Psoas muscle (tissue), 8 donors: Measurements from ENCODE around the gene MRPS15. TPM values are rescaled to one million over a fixed set of nuclear protein-coding genes. Genes with fewer than 3 reads are reported as not detected.

Experiments
- ATAC-seq, 4 donors: fragments of 200-7000 bp; cut with Tn5 transposase; one replicate each; pipeline ENCODE4 v1.9.1; 2020; ENCODE audit warnings: moderate library complexity in 3 of 4, mild to moderate bottlenecking in 2 of 4
- DNase-seq, 2 donors: peaks; one replicate each; pipeline ENCODE4 v3.0.0-alpha.2; 2020
- H3K27ac ChIP-seq: fragments of 200-600 bp; one replicate; pipeline ENCODE4 v1.8.0; 2022
- H3K27me3 ChIP-seq, 3 donors: fragments of 200-600 bp in 1 of 3; one replicate each; pipeline versions ENCODE4 v1.6.1 to v1.8.0; 2013 to 2022; ENCODE audit warnings: low read length in 2 of 3, mild to moderate bottlenecking in 2 of 3, moderate library complexity in 1 of 3; ENCODE audit not compliant: insufficient read depth in 3 of 3
- H3K36me3 ChIP-seq, 2 donors: fragments of 200-600 bp in 1 of 2; one replicate each; pipeline versions ENCODE4 v1.6.1 to v1.8.0; 2013 to 2022; ENCODE audit warnings: low read depth in 1 of 2, mild to moderate bottlenecking in 1 of 2, moderate library complexity in 1 of 2; ENCODE audit not compliant: insufficient read depth in 1 of 2
- H3K4me1 ChIP-seq: fragments of 200-600 bp; one replicate; pipeline ENCODE4 v1.8.0; 2022
- H3K4me3 ChIP-seq: fragments of 200-600 bp; one replicate; pipeline ENCODE4 v1.8.0; 2022; ENCODE audit warnings: mild to moderate bottlenecking
- H3K9me3 ChIP-seq: fragments of 200-600 bp; one replicate; pipeline ENCODE4 v1.8.0; 2022
- CTCF ChIP-seq: fragments of 200-600 bp; IDR thresholded peaks from one replicate; pipeline ENCODE4 v1.8.0; 2022; ENCODE audit warnings: antibody characterized with exemption
- WGBS, 3 donors: extraction: QIAGEN DNeasy Blood & Tissue Kit; methylation state at CpG; one replicate each; pipeline versions ENCODE4 v1.1.6 to v1.1.7; 2013; 5-methylcytosine and 5-hydroxymethylcytosine counted together
- intact Hi-C, 2 donors: fragments of 100-400 bp; cut with DNase I; formaldehyde crosslinking; loops; one replicate each; pipeline versions ENCODE4 v1.11.0 to v1.14.2; 2022
- polyA plus RNA-seq, 3 donors: library from polyadenylated mRNA; stranded (reverse); fragments of 200-250 nt; gene quantifications; one replicate each; pipeline ENCODE4 v1.2.3, GENCODE V29; 2013
- total RNA-seq, 4 donors: library from RNA; stranded (reverse); fragmentation: NEBNext Ultra II Directional in 2 of 4; extraction: Animal tissue kit (Norgen Biotek cat#: 25700) in 2 of 4; gene quantifications; one replicate each; pipeline versions ENCODE4 v1.2.1 to v1.2.4, GENCODE V29; 2021 to 2023
- donor health status: healthy with polysubstance abuse.
- donor health status: DM: no; HTN: no; CAD: no; lungs with moderate emphysema.
- donor health status: Bipolar disorder and iron deficiency.
- donor health status: healthy.
- donor health status: DM: yes; HTN: yes; CAD: no.
- donor health status: DM: no; HTN: no; CAD: no.
- donor health status: DM: no; HTN: no; CAD: no.
- donor health status: DM: yes; HTN: yes; CAD: no.

The MRPS15 gene
- total and polyA plus RNA-seq, 7 donors = 127 to 279 (median 141) TPM

- no peak overlapping the region for H3K4me3 ChIP-seq
- 83 to 91% (median 85%) methylated on average over 3 of the region's 3 CpGs for WGBS, 3 donors
Observed at GRCh38 chr1:36453051-36453450, 11.1 kb downstream of the MRPS15 start.

GRCh38 chr1:36450919-36451305, 13.3 kb downstream of the MRPS15 start:
- intact Hi-C loops = no loop called here
- H3K4me3 ChIP-seq = peak overlapping the region; percentile 82
- WGBS, 3 donors = 19 to 22% (median 21%) methylated on average over 18 of the region's 18 CpGs

More at GRCh38 chr1:36453051-36453450, 11.1 kb downstream of the MRPS15 start:
- H3K27me3 ChIP-seq = no peaks in the 10 kb centered on the region
- no peaks in the 10 kb centered on the region for H3K9me3 ChIP-seq
- no peak overlapping the region for H3K27ac ChIP-seq
- ATAC-seq (no peak), DNase-seq (no peak)
- TF ChIP-seq CTCF = no peak
- H3K4me1 ChIP-seq = no peaks in the 10 kb centered on the region
- peaks cover 21 to 42% of the 10 kb centered on the region in 2 donors for H3K36me3 ChIP-seq
- intact Hi-C loops = no loop called here

GRCh38 chr1:36450270-36450918, 13.8 kb downstream of the MRPS15 start, which contains the start of gene OSCP1:
TSS of gene OSCP1 (minus strand) at chr1:36450451. CDS start at chr1:36450369, 82 bp downstream.
- TF ChIP-seq CTCF = no peak
- Histone ChIP-seq H3K27ac (peak within 1 kb of the TSS; percentile 98), H3K4me3 (peak within 1 kb of the TSS; percentile 82), H3K9me3 (no peaks in the 10 kb centered on the region), H3K27me3 (no peaks in the 10 kb centered on the region), H3K4me1 (no peaks in the 10 kb centered on the region), H3K36me3 (peaks cover 11 to 15% of the 10 kb centered on the region in 2 donors)
- DNase-seq (peak; percentile 96 to 98), ATAC-seq (peak; percentile 98 to 99 (median 99))
- intact Hi-C loops = no loop called here
- 0 to 1% (median 0%) methylated on average over 48 of the region's 48 CpGs for WGBS, 3 donors

More at GRCh38 chr1:36450919-36451305, 13.3 kb downstream of the MRPS15 start:
- Histone ChIP-seq H3K9me3 (no peaks in the 10 kb centered on the region), H3K4me1 (no peaks in the 10 kb centered on the region), H3K27ac (peak overlapping the region; percentile 98), H3K36me3 (peaks cover 15 to 20% of the 10 kb centered on the region in 2 donors), H3K27me3 (no peaks in the 10 kb centered on the region)
- peak in 2 of 4 donors; percentile 9 to 19 for ATAC-seq
- TF ChIP-seq CTCF = no peak
- no peak for DNase-seq

- H3K4me1 ChIP-seq = no peaks in the 10 kb centered on the region
- H3K27me3 ChIP-seq = no peaks in the 10 kb centered on the region
- H3K27ac ChIP-seq = no peak overlapping the region
- intact Hi-C loops = no loop called here
- H3K4me3 ChIP-seq = no peak overlapping the region
- no peaks in the 10 kb centered on the region for H3K9me3 ChIP-seq
- no peak for TF ChIP-seq CTCF
- ATAC-seq (no peak), DNase-seq (no peak)
- 89 to 95% (median 91%) methylated on average over 4 of the region's 4 CpGs for WGBS, 3 donors
- H3K36me3 ChIP-seq = peaks cover 0 to 1% of the 10 kb centered on the region in 2 donors
Observed at GRCh38 chr1:36448530-36449056, 15.6 kb downstream of the MRPS15 start.
